H1 (cell line): ENCODE data around the gene ZMYND10. TPM values are rescaled to one million over a fixed set of nuclear protein-coding genes. Genes with fewer than 3 reads are reported as not detected.

ENCODE experiments used
- SIN3A ChIP-seq, 2 experiments: IDR thresholded peaks in 1 of 2; conservative IDR thresholded peaks in 1 of 2; 2 replicates each; pipeline ENCODE4 v1.6.1; 2011 to 2012; ENCODE audit warnings: low read length in 2 of 2, improper control_type of control experiment in 1 of 2, low read depth in 1 of 2, mild to moderate bottlenecking in 1 of 2
- polyA plus RNA-seq, 7 experiments: library from polyadenylated mRNA; depleted of rRNA in 3 of 7; stranded (reverse) in 5 of 7; unstranded in 2 of 7; fragments of >200 nt in 5 of 7; fragments of 200-250 nt in 2 of 7; gene quantifications; 1 replicate in 5 of 7; 2 replicates in 1 of 7; 4 replicates in 1 of 7; pipeline versions ENCODE4 v1.2.1 to v1.2.3, GENCODE V29; 2011 to 2013; ENCODE audit warnings: missing spikeins in 2 of 7, mixed read lengths in 2 of 7
- total RNA-seq: library from RNA; stranded (reverse); fragmentation: NEBNext Ultra II Directional; extraction: Animal tissue kit (Norgen Biotek cat#: 25700); gene quantifications from 2 replicates; pipeline ENCODE4 v1.2.1, GENCODE V29; 2021

ZMYND10 gene
- total and polyA plus RNA-seq, 2 of the 8 experiments (the other 6 are each of a cell fraction or from before 2014, with no cell fraction given): 0.56 to 0.79 TPM

- TF ChIP-seq SIN3A (conservative IDR thresholded peaks at IDR 0.05 in 1 of 2, IDR thresholded peaks at IDR 0.05 in 1 of 2; ENCODE audit: low read depth in 1 of 2, low read length in 2 of 2): peak in 1 of 2 experiments; percentile 90; a peak in 2 of 4 replicates
Measured at GRCh38 chr3:50345586-50346234, at the start of gene ZMYND10 (continued).
